Cardiac fibroblast (primary cell): ENCODE results near the gene FUZ.

Source experiments
- DNase-seq, 2 donors: peaks; one replicate each; pipeline versions ENCODE4 v3.0.0 to v3.0.0-alpha.2; 2010; ENCODE audit warnings: low read depth in 2 of 2
- H3K4me3 ChIP-seq, 2 donors: replicated peaks in 1 of 2; 1 replicate in 1 of 2; 2 replicates in 1 of 2; pipeline ENCODE4 v1.5.1; 2011; ENCODE audit warnings: low read depth in 2 of 2, low read length in 2 of 2, mild to moderate bottlenecking in 2 of 2, moderate library complexity in 1 of 2
- TF ChIP-seq, protein P1 (sequence below): IDR thresholded peaks from one replicate; pipeline ENCODE4 v1.5.1; 2011; ENCODE audit warnings: low read depth, mild to moderate bottlenecking, low read length, inconsistent platforms

Gene FUZ

DNA sequence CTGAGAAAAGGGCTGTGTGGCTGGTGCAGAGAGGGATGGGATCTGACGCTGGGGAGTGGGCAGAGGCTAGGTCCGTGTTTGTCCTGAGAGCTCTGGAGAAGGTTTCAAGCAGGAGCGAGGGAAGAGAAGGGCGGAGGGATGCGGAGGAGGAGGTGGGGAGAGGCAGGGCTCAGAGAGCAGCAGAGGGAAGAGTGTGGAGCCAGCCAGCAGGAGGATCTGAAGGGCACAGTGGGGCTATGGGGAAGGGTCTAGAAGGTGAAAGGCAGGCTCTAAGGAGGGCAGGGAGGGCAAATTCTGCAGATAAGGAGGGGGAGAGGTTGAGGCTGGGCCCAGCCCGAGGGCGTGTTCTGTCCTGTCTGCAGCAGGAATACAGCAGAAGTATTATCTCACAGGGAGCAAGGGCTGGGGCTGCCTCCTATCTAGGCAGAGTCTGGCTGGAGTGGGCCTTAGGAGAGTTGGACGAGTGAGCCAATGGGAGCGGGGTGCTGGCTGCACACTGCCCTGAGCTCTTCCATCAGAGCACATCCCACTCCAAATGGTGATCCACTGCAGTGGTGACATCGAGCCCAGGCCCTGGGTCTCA is 40.2 kb downstream of the FUZ start:
- no peak overlapping the region for H3K4me3 ChIP-seq
- TF ChIP-seq, protein P1, sequence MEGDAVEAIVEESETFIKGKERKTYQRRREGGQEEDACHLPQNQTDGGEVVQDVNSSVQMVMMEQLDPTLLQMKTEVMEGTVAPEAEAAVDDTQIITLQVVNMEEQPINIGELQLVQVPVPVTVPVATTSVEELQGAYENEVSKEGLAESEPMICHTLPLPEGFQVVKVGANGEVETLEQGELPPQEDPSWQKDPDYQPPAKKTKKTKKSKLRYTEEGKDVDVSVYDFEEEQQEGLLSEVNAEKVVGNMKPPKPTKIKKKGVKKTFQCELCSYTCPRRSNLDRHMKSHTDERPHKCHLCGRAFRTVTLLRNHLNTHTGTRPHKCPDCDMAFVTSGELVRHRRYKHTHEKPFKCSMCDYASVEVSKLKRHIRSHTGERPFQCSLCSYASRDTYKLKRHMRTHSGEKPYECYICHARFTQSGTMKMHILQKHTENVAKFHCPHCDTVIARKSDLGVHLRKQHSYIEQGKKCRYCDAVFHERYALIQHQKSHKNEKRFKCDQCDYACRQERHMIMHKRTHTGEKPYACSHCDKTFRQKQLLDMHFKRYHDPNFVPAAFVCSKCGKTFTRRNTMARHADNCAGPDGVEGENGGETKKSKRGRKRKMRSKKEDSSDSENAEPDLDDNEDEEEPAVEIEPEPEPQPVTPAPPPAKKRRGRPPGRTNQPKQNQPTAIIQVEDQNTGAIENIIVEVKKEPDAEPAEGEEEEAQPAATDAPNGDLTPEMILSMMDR, result no peak
- no peak for DNase-seq

DNA sequence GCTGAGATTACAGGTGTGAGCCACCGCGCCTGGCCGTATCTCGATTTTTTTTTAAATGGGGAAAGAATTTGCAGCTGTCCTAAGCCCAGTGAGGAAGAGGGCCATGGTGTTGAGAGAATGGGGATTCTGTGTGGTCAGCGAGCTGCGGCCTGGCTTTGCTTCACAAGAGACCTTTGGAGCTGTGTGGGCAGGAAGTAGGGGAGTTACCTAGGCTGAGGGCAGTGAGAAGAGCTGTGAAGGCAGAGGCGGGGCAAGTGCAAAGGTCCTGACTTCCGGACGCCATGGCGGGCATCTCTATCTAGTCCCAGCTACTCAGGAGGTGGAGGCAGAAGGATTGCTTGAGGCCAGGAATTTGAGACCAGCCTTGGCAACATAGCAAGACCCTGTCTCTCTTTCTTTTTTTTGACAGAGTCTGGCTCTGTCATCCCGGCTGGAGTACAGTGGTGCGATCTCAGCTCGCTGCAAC is 41.4 kb downstream of the FUZ start:
- H3K4me3 ChIP-seq, result no peak overlapping the region
- TF ChIP-seq, protein P1, result no peak
- DNase-seq, result no peak

DNA sequence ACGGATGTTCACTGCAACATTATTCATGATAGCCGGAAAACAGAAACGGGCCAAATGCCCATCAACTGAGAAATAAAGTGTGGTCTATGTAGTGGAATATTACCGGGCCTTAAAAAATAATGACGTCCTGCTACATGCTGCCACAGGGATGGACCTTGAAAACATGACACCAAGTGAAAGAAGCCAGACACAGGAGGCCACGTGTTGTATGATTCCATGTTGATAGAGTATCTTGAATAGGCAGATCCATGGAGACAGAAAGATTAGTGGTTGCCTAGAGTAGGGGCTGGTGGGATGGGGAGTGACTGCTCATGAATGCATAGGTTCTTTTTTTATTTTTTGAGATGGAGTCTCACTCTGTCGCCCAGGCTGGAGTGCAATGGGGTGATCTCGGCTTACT is 42.6 kb downstream of the FUZ start:
- DNase-seq, result no peak
- TF ChIP-seq, protein P1, result no peak
- no peak overlapping the region for H3K4me3 ChIP-seq

DNA sequence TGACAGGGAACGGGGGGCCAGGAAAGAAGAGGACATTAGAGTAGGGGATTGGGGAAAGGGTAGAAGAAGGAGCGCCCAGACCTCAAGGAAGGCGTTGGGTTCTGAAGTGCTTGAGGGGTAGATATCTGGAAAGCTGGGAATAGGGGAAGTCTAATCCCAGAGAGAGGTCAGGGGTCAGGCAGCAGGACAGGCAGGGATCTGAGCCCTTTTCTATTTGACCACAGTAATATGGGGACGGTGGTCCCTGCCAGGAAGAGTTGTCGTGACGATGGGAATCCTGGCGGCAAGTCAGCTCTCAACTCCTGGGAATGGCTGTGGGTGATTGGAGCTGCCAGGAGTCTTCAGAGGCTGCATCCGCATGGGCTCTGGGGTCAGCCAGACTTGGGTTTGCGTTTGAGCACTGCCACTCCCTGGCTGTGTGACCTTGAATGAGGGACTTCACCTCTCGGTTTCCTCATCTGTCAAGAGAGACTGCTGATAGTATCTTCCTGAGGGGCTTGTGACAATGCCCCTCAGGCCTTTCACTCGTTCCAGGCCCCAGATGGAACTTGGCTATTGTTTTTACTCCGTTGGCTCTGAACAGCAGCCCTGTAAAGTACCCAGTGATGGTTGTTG is 45.0 kb downstream of the FUZ start:
- no peak for DNase-seq
- H3K4me3 ChIP-seq, result peak overlapping the region; percentile 86 to 92
- TF ChIP-seq, protein P1, result no peak

DNA sequence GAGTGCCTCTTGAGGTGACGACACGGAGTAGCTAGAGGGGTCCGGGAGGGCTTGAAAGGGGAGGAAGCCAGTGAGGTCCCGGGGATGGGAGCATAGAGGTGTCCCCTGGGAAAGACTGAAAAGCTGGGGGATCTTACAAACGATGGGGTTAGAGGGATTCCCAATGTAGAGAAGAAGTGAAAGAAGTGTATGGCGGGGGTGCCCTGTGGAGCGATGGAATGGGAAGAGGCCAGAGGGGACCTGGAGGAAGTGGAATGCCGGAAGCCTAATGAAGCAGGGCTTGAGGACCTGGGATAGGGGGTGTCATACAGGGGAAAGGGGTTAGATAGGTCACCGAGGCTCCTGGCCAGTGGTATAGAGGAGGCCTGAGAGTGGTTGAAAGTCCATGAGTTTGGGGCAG is 45.7 kb downstream of the FUZ start:
- peak in 1 of 2 donors; percentile 19 for DNase-seq
- H3K4me3 ChIP-seq, result peak overlapping the region; percentile 86 to 92
- TF ChIP-seq, protein P1, result no peak

DNA sequence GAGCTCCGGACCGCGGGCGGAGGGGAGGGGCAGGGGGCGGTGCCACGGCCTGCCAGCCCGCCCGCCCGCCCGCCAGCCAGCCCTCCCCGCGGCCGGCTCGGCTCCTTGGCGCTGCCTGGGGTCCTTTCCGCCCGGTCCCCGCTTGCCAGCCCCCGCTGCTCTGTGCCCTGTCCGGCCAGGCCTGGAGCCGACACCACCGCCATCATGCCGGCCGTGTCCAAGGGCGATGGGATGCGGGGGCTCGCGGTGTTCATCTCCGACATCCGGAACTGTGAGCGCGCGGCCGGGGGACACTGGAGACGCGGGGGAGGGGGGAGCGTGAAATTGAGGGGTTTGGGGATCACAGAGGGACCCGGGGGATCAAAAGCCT is 46.2 kb downstream of the FUZ start, which contains the start of gene AP2A1:
AP2A1 (plus strand) TSS at position 72 of the 370 bp plus-strand sequence; CDS start at position 205, 133 bp downstream.
- H3K4me3 ChIP-seq, result peak within 1 kb of the TSS; percentile 86 to 92
- DNase-seq, result no peak
- TF ChIP-seq, protein P1, result no peak
